Left ventricle myocardium inferior (tissue), 1 donor: ENCODE measurements around the gene ZNRD2. TPM values are rescaled to one million over a fixed set of nuclear protein-coding genes. Genes with fewer than 3 reads are reported as not detected.

ENCODE experiments used
- DNase-seq: peaks from one replicate; pipeline ENCODE4 v3.0.0-alpha.2; 2020
- H3K27ac ChIP-seq: fragments of 200-600 bp; replicated peaks from 2 replicates; pipeline ENCODE4 v1.8.0; 2021
- H3K27me3 ChIP-seq: fragments of 200-600 bp; 2 replicates; pipeline ENCODE4 v1.8.0; 2021; ENCODE audit warnings: low read depth
- H3K36me3 ChIP-seq: fragments of 200-600 bp; 2 replicates; pipeline ENCODE4 v1.8.0; 2021
- H3K4me1 ChIP-seq: fragments of 200-600 bp; 2 replicates; pipeline ENCODE4 v1.8.0; 2021
- H3K4me3 ChIP-seq: fragments of 200-600 bp; 2 replicates; pipeline ENCODE4 v1.8.0; 2021; ENCODE audit warnings: mild to moderate bottlenecking, moderate library complexity
- H3K9me3 ChIP-seq: fragments of 200-600 bp; replicated peaks from 2 replicates; pipeline ENCODE4 v1.8.0; 2021
- CTCF ChIP-seq: fragments of 200-600 bp; IDR thresholded peaks from 2 replicates; pipeline ENCODE4 v1.8.0; 2021; ENCODE audit warnings: antibody characterized with exemption, mild to moderate bottlenecking, borderline replicate concordance
- intact Hi-C: fragments of 100-400 bp; cut with micrococcal nuclease; formaldehyde crosslinking; loops from one replicate; pipeline ENCODE4 v1.11.0; 2022
- total RNA-seq: library from RNA; stranded (reverse); fragmentation: NEBNext Ultra II Directional; extraction: Animal tissue kit (Norgen Biotek cat#: 25700); gene quantifications from one replicate; pipeline ENCODE4 v1.2.1, GENCODE V29; 2021
- donor health status: DM: no; HTN: yes; CAD: no; lungs with severe emphysema.

ZNRD2 gene
- total RNA-seq, 1 donor from 2014 or later, result 21.1 TPM

- no peaks in the 10 kb centered on the region for H3K9me3 ChIP-seq
- H3K36me3 ChIP-seq, result peaks cover 55% of the 10 kb centered on the region
- no peak for TF ChIP-seq CTCF
- peak overlapping the region; percentile 94 for H3K27ac ChIP-seq
- intact Hi-C loops, result no loop called here
- H3K4me1 ChIP-seq, result peaks cover 91% of the 10 kb centered on the region
- peak overlapping the region; percentile 93 for H3K4me3 ChIP-seq
- DNase-seq, result no peak
- no peaks in the 10 kb centered on the region for H3K27me3 ChIP-seq
These were observed 42.4 kb downstream of the ZNRD2 start for GRCh38 chr11:65612691-65613090.

GRCh38 chr11:65613091-65613928 is 43.0 kb downstream of the ZNRD2 start:
- intact Hi-C loops, result no loop called here
- peaks cover 55% of the 10 kb centered on the region for H3K36me3 ChIP-seq

DNA sequence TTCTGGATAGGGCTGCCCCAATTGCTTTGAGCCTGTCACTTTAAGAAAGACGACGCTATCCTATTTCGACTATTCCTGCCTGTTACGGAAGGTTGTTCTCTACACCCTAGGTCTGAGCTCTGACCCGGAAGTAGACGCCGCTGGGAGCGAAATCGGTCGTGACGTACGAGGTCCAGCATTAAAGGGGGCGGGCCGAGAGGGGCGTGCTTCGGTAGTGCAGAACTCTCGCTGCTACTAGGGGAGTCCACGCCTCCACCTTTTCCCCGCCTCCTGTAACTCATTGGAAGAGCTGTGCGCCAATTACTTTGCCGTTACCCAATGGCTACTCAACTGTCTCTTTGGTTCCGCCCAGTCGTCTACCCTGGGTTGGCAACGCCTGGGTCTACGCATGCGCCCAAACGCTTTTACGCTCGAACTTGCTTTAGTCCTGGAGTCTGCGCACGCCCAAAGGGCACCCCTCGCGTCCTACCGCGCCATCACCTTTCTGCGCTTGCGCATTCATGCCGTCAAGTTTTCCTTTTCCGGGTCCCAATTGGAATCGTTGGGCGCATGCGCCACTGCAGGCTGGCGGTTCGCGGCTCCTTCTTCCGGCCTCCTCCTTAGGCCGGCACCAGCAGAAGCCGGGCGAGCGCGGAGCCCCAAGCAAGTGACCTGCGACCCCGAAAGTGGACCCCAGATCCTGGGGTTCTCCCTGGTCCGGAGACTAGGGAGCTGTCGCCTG is 45.1 kb downstream of the ZNRD2 start, which contains the start of gene PCNX3:
TSS of gene PCNX3 (plus strand) at position 548 of the 721 bp plus-strand sequence. CDS start 536 bp downstream, outside the sequence.
- H3K36me3 ChIP-seq, result peaks cover 55% of the 10 kb centered on the region
- intact Hi-C loops, result no loop called here
- peaks cover 67% of the 10 kb centered on the region for H3K4me1 ChIP-seq

More at GRCh38 chr11:65613091-65613928, 43.0 kb downstream of the ZNRD2 start:
- H3K4me3 ChIP-seq, result peak overlapping the region; percentile 93
- TF ChIP-seq CTCF, result no peak
- H3K9me3 ChIP-seq, result no peaks in the 10 kb centered on the region
- DNase-seq, result no peak
- H3K27ac ChIP-seq, result peak overlapping the region; percentile 94
- H3K4me1 ChIP-seq, result peaks cover 88% of the 10 kb centered on the region
- H3K27me3 ChIP-seq, result no peaks in the 10 kb centered on the region

DNA sequence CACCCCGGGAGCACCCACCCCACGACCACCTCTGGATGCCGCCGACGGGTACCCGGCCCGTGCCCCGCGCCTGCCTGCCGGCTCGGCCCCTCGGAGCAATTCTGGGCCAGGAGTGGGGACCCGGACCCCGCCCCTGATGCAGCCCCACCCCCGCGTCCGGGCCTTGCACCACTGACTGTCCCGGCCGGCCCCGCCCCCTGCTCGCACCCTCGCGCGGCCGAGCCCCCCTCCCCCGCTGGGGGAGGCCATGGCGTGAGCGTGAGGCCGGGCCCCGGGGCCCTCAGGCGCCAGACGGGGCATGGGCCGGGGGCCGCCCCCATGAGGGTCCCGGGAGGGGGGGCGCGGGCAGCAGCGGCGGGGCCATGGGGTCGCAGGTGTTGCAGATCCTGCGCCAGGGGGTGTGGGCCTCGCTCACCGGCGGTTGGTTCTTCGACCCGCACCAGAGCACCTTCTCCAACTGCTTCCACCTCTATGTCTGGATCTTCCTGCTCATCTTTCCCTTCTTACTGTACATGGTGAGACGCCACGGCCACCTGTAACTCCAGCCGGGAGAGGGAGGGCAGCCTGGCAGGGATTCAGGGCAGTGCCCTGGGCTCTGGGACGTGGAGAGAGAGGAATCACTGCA is 45.8 kb downstream of the ZNRD2 start:
- intact Hi-C loops, result no loop called here
- peak overlapping the region; percentile 94 for H3K27ac ChIP-seq
- peaks cover 60% of the 10 kb centered on the region for H3K4me1 ChIP-seq
- H3K9me3 ChIP-seq, result no peaks in the 10 kb centered on the region
- DNase-seq, result peak; percentile 58
- no peak for TF ChIP-seq CTCF
- peaks cover 56% of the 10 kb centered on the region for H3K36me3 ChIP-seq
- H3K4me3 ChIP-seq, result peak overlapping the region; percentile 93
- no peaks in the 10 kb centered on the region for H3K27me3 ChIP-seq

More for the DNA sequence above, 45.1 kb downstream of the ZNRD2 start, which contains the start of gene PCNX3:
- no peak for TF ChIP-seq CTCF
- Histone ChIP-seq H3K9me3 (no peaks in the 10 kb centered on the region), H3K4me3 (peak within 1 kb of the TSS; percentile 93), H3K27ac (peak within 1 kb of the TSS; percentile 94), H3K27me3 (no peaks in the 10 kb centered on the region)
- peak; percentile 100 for DNase-seq

DNA sequence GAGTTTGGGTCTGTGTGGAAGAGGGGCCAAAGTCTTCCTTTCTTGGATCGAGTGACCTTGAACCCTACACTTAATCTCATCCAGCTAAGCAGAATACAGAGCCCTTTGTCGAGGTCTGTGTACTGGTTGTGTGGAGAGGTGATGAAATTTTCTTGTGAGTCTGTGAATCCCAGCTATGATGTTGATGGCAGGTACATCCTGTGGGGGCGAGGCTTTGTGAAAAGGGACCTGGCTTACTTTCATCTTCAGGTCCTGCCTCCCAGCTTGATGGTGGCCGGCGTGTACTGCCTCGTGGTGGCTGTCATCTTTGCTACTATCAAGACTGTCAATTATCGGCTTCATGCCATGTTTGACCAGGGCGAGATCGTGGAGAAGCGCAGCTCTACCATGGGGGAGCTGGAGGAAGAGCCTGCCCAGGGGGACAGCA is 46.3 kb downstream of the ZNRD2 start:
- Histone ChIP-seq H3K9me3 (no peaks in the 10 kb centered on the region), H3K4me3 (peak overlapping the region; percentile 93), H3K4me1 (peaks cover 55% of the 10 kb centered on the region), H3K27ac (peak overlapping the region; percentile 94), H3K36me3 (peaks cover 61% of the 10 kb centered on the region), H3K27me3 (no peaks in the 10 kb centered on the region)
- TF ChIP-seq CTCF, result no peak
- intact Hi-C loops, result no loop called here
- no peak for DNase-seq
